Heart left ventricle (tissue), 13 donors: ENCODE data around the gene SEMA4D.

Experiments used
- POLR2A ChIP-seq, 2 donors: fragments of 450-650 bp; IDR thresholded peaks; one replicate each; pipeline ENCODE4 v1.6.1; 2017; ENCODE audit warnings: antibody characterized with exemption in 2 of 2, mild to moderate bottlenecking in 2 of 2, moderate library complexity in 2 of 2
- TF ChIP-seq, protein P1 (sequence below), 12 donors: fragments of 200-600 bp; sonication (generic) in 4 of 12; IDR thresholded peaks; one replicate each; pipeline versions ENCODE4 v1.5.0 to v1.8.0; 2018 to 2022; ENCODE audit warnings: antibody characterized with exemption in 12 of 12, mild to moderate bottlenecking in 5 of 12
- donor health status: ischemic (EF 13 %, LVEDD 7.1; RV severe dilation, severe dysfunction).
- donor health status: DM: no; HTN: yes; CAD: no.
- donor health status: DM: no; HTN: no; CAD: no.
- donor health status: ischemic (EF 25% LVEDD 6.9; RV normal size, moderate dysfunction).
- donor health status: ischemic (EF 25% LVEDD 5.7; RV mildly dilated, moderate dysfunction).
- donor health status: ischemic (EF 35%, LVEDD 5.7; RV mildly dilated, moderate dysfunction).
- donor health status: nonischemic (EF 11% LVEDD 7.7; RV severe dilation, severe dysfunction).
- donor health status: DM: yes; HTN: yes; CAD: no.
- donor health status: PGD.
- donor health status: ischemic (EF 29% LVEDD 5.4; RV normal size, mild dysfunction).
- donor health status: nonischemic (EF 23%, LVEDD 6.1; RV moderate dilation, normal function).

DNA sequence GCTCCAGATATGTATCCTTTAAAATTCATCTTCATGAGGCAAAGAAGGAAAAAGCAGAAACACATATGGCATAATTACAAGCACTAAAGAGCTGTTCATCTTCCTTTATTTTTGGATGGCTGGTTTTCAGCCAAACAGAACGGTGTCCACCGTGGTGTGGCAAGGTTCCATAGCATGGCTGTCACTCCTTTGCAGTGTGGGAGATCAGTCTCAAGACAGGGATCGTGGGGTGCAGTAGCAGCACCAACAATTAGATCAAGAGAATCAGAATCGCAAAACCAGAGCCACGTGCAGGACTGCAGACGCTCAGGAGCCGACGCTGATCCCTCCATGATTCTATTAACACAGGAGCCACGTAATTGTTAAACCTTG lies 79.5 kb downstream of the SEMA4D start:
- TF ChIP-seq, protein P1, sequence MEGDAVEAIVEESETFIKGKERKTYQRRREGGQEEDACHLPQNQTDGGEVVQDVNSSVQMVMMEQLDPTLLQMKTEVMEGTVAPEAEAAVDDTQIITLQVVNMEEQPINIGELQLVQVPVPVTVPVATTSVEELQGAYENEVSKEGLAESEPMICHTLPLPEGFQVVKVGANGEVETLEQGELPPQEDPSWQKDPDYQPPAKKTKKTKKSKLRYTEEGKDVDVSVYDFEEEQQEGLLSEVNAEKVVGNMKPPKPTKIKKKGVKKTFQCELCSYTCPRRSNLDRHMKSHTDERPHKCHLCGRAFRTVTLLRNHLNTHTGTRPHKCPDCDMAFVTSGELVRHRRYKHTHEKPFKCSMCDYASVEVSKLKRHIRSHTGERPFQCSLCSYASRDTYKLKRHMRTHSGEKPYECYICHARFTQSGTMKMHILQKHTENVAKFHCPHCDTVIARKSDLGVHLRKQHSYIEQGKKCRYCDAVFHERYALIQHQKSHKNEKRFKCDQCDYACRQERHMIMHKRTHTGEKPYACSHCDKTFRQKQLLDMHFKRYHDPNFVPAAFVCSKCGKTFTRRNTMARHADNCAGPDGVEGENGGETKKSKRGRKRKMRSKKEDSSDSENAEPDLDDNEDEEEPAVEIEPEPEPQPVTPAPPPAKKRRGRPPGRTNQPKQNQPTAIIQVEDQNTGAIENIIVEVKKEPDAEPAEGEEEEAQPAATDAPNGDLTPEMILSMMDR (IDR thresholded peaks at IDR 0.05), result no peak
- no peak for TF ChIP-seq POLR2A (IDR thresholded peaks at IDR 0.05)
